Activated T-helper 1 cell treated with Interleukin-2 at 50 U/mL for 16 hours (primary cell): Measurements from ENCODE around the gene ZSCAN16.
"Not testable (repeated sequence)": the region's sequence is repeated elsewhere in the genome, so short reads cannot be mapped to it uniquely, and the experiment has no call there.

Source experiments
- DNase-seq: peaks from one replicate; pipeline ENCODE4 v3.0.0-alpha.2; 2020; ENCODE audit warnings: low read depth

The ZSCAN16 gene

GRCh38 chr6:28124350-28124970, at the start of gene ZSCAN16:
ZSCAN16 (plus strand) TSS chr6:28124609; CDS start chr6:28125444, 835 bp downstream.
- peak; percentile 61 for DNase-seq

DNA sequence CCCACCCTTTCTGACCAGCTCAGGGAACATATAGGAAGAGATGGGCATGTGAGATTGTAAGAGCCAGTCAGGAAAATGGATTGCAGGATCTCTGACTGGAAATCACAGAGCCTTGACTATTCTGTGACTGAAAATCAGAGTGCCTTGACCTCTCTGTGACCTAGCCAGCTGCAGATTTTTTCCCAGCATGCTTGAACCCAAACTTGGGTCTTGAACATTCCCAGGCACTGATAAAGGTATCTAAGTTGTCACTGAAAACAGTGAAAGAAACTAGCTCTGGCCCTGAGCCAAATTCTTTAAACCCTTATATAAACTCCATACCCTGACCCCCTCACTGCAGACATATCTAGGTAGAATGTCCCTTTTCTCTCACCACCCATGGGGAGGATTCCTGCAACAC, 46.4 kb upstream of the ZSCAN16 start:
- DNase-seq = no peak

DNA sequence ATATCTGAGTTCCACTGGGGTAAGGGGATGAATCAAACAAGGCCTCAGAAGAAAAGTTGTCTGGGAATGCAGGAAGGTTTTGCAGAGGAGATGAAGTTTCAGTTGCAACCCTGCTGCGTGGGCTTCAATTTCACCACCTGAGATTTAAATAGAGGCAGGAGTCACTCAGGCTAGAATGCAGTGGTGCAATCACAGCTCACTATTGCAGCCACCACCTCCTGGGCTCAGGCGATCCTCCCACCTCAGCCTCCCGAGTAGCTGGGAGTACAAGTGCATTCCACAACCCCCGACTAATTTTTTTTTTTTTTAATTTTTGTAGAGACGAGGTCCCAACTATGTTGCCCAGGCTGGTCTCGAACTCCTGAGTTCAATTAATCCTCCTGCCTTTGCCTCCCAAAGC, 45.6 kb upstream of the ZSCAN16 start:
- DNase-seq = no peak

DNA sequence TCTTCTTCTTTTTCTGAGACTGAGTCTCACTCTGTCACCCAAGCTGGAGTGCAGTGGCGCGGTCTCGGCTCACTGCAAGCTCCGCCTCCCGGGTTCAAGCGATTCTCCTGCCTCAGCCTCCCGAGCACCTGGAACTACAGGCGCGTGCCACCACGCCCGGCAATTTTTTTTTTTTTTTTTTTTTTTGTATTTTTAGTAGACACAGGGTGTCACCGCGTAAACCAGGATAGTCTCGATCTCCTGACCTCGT, 44.1 kb upstream of the ZSCAN16 start, which contains the start of gene ZNF165:
TSS of gene ZNF165 (plus strand) at position 188 of the 250 bp plus-strand sequence. CDS start 4,913 bp downstream, outside the sequence.
- DNase-seq = not testable (repeated sequence)

DNA sequence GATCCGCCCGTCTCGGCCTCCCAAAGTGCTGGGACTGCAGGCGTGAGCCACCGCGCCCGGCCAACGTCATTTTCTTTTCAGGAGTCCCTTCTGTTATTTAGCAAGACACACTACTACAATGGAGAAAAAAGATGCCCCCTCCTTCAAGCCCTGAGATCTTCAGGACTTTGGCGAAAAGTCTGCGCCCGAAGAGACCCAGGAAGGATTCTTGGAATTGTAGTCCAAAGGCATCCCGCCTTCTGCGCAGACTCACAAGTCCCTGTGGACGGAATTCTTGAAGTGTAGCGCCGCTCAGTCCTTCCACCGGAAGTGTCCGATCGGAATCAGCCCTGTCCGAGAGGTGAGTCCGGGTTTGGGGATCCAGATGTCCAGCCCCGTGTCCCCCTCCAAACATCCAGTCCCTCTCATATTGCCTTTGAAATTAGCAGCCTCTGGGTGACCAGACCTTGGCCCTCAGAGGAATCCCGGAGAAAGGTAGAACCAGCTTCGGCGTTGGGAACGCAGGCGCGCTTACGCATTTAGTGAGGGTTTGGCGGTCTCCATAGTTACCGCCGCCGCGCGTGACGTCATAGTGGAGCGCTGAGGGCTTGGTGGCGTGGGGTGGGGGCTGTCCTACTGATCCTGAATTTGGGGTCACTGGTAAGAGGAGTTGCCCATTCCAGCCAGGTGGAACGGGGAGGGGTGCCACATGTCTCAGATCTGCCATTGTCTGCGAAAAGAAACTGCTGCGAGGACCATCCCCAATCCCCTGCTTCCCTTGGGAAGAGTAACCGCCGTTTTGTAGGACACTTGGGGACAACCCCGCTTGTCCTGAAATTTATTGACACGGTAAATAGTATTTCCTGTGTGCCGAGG, 43.6 kb upstream of the ZSCAN16 start:
- DNase-seq = peak; percentile 74

DNA sequence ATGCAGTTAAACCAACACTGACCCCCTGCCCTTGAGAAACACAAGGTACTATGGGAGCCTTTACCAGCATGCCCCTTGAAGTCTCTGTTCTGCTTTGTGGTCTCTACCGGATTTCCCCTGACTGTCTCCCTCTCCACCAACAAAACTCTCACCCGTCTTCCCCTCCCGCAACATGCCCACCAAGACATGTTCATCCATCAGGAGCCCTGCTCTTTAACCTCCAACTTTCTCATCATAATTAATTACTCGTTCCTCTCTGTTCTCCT, 43.0 kb upstream of the ZSCAN16 start:
- DNase-seq = no peak

GRCh38 chr6:28082939-28083338, 41.5 kb upstream of the ZSCAN16 start:
- no peak for DNase-seq

DNA sequence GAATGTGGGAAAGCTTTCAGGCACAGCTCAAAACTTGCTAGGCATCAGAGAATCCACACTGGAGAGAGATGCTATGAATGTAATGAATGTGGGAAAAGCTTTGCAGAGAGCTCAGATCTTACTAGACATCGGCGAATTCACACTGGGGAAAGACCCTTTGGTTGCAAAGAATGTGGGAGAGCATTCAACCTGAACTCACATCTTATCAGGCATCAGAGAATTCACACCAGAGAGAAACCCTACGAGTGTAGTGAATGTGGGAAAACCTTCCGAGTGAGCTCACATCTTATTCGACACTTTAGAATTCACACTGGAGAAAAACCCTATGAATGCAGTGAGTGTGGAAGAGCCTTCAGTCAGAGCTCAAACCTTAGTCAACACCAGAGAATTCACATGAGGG, 35.4 kb upstream of the ZSCAN16 start:
- DNase-seq = no peak

DNA sequence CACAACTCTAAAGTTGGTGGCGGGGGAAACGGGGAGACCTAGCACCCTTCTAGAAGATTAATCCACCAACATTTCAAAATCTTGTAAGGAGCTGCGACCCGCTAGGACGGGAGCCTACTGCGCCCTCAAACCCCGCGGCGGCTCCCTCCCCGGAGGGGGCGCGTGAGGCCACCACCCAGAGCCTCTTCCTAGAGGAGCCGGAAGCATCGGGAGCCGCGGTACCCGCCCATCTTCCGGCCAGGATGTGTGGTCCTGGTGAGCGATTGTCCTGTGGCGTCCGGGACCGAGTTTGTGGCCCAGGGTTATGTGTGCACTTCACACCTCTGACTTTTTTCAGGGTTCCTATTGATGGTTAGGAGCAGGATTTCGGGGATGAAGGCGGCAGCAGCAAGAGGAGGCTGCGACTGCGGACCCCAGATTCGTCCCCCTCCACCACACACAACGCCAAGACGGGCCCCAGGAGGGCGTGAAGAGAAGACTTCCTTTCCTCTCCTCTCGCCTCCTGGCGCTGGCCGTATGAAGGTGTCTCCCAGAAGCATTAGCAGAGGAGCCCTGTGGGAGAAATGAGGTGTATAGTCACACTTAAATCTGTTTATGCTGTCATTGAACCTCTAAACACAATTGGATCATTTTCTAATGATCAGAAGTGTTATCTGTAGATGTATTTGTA, 33.4 kb upstream of the ZSCAN16 start:
- no peak for DNase-seq

GRCh38 chr6:28102222-28102621, 22.2 kb upstream of the ZSCAN16 start:
- DNase-seq = not testable (repeated sequence)

- not testable (repeated sequence) for DNase-seq
These were observed 21.7 kb upstream of the ZSCAN16 start for GRCh38 chr6:28102699-28103098.

DNA sequence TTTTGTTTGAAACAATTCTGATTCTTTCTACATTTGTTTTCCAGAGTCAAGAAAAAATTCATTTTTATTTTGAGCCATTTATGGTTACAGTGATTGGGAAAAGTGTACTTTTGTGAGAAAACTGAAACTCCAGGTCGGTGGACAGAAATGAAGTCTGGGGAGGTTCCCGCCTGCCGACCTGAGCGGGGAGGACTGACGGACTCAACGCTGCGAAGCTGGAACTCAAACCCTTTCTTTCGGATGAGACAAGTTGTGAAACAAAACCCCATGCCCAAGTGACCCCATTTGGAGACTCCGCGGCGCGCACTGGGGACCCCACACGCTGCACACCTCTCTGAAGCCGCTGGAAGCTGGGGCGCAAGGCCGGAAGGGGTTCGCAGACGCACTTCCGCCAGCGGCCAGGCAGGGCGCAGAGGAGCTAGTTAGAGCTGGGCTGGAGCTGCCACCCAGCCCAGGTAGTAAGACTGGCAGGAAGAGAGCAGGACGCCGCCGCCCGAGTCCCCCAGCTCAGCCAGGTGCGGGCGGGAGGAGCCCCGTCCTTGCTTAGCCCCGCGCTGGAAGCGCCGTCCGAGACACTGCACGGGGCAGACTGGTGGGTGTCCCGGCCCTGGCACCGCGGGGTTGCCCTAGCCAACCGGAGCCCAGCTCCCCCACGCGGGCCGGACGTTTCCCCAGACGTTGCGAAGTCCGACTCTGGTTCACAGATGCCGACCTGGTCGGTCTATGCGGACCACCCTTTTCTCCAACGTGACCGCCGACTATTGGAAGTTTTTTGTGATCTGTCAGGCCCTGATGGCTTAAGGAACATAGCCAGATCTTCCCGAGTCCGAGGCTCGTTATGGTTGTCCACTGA, 19.8 kb upstream of the ZSCAN16 start:
- peak; percentile 75 for DNase-seq

- DNase-seq = no peak
These were observed 19.2 kb upstream of the ZSCAN16 start for GRCh38 chr6:28105245-28105639.

DNA sequence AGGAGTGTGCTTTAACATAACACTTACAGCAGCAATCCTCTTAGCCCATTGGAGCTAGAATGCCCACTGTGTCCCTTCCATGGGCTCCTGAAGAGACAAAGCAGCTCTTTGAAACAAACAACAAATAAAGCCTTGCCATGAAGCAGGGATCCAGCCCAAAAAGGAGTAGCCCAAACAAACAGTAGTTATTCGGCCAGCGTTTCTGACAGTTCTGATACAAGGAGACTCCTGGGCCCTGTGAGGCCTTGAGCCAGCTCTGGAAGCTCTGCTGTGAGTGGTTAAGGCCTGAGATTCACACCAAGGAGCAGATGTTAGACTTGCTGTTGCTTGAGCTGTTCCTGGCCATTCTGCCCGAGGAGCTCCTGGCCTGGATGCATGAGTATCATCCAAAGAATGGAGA, 16.9 kb upstream of the ZSCAN16 start:
- no peak for DNase-seq

- no peak for DNase-seq
These were observed 12.4 kb upstream of the ZSCAN16 start for GRCh38 chr6:28111964-28112363.

GRCh38 chr6:28115799-28116198, 8.6 kb upstream of the ZSCAN16 start:
- no peak for DNase-seq

DNA sequence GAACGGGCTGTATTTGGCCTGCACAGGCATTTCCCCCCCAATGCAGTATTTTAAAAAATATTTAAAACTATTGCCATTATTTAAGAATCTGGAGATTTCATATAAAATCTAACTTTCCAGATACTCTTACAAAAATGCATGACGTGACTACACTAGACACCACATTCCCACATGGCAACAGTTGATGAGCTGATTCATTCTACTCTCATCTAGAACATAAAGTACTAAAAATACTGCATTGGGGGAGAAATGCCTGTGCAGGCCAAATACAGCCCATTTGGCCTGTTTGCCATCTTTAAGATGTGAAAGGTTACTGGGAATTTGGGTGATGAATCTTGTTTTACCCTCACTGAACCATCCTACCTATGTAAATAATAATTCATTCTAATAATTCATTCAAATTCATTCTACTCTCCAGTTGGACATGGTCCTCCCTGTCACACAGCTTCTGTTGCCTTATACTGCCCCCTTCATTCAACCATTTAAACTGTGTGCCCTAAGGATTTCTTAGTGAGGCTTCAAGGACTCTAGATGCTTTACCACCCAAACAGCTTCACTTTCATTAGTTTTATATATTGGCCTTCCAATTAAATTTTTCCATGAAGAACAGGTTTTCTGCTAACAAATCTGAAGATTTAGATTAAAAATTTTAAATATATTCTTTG, 6.9 kb upstream of the ZSCAN16 start:
- no peak for DNase-seq

GRCh38 chr6:28118217-28118616, 6.2 kb upstream of the ZSCAN16 start:
- no peak for DNase-seq

- no peak for DNase-seq
These were observed 2.5 kb upstream of the ZSCAN16 start for GRCh38 chr6:28121876-28122275.

GRCh38 chr6:28122283-28122682, 2.1 kb upstream of the ZSCAN16 start:
- DNase-seq = not testable (repeated sequence)

DNA sequence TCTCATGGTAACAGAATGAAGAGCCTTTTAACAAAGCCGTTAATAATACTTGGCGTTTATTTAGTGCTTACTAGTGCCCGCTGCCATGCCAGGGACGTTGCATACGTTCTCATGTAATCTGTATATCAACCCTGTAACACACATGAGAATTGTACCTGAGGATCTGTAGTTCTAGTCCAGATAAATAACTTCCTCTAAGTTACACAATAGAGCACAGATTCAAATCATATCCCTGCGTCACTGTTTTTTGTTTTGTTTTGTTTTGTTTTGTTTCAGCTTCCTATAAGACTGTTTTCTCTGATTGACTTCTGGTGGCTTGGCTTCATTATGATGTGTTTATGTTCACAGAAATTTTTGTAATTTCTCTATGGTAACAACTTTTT, 553 bp downstream of the ZSCAN16 start:
- DNase-seq = no peak

GRCh38 chr6:28125401-28125800, 992 bp downstream of the ZSCAN16 start:
- DNase-seq = no peak
